Activated T-cell treated with anti-CD3 and anti-CD28 coated beads, Interleukin-2, amount 50 U/mL, for 1 hour (primary cell): Measurements from ENCODE around the gene RPP25L.

Experiments
- DNase-seq: peaks from one replicate; pipeline ENCODE4 v3.0.0-alpha.2; 2020

Gene RPP25L

DNA sequence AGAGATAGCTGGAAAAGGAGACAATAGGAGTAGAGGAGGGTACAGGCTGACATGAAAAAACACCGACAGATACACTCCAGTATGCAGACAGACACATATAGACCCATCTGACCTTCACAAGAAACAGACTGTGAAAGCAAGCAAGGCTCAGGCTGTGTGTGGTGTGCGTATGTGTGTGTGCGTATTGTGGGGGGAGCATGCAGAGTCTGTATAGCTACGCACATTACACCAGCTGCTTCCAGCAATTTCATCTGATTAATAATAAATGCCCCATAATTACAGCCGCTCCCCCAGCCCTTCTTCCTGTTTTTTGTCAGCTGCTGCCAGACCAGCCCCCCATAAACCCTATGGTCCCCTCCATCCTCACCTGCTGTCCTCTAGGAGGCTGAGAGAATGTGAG is 29.1 kb downstream of the RPP25L start:
- no peak for DNase-seq

GRCh38 chr9:34581318-34581717 is 30.6 kb downstream of the RPP25L start:
- DNase-seq, result no peak

DNA sequence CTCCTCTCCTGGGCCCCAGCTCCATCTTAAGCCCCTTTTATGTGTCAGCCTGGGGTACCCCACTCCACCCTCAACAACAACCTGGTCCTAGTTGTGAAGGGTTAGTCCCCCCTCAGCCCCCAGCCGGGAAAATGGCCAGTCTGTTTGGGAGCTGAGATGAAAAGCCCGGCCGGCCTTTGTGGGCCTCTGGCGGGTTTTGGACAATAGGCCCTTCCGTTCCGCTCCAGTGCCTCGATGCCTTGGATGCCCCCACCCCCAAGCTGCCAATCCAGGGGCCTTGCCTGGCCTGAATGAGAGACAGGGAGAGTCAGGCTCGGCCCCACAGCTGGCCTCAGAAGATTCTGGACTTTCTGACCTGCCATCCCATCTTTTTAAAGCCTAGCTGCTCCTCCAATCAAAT is 31.5 kb downstream of the RPP25L start:
- DNase-seq, result no peak

DNA sequence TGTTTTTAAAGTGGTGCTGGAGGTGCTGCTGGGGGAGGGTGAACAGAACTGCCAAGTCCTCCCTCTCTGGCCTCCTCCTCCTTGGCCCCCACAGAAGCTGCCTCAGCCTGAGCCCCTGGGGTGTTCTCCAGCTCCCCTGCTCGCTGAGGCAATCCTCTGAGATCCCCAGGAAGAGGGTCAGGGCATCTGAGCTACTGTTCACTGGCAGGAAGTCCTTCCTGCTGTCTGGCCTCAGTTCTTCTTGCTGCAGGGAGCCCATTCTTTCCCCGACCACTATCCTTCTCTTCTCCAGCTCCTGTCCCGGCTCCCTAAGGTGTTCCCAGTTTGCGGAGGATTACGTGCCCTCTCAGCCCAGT is 32.1 kb downstream of the RPP25L start:
- no peak for DNase-seq

DNA sequence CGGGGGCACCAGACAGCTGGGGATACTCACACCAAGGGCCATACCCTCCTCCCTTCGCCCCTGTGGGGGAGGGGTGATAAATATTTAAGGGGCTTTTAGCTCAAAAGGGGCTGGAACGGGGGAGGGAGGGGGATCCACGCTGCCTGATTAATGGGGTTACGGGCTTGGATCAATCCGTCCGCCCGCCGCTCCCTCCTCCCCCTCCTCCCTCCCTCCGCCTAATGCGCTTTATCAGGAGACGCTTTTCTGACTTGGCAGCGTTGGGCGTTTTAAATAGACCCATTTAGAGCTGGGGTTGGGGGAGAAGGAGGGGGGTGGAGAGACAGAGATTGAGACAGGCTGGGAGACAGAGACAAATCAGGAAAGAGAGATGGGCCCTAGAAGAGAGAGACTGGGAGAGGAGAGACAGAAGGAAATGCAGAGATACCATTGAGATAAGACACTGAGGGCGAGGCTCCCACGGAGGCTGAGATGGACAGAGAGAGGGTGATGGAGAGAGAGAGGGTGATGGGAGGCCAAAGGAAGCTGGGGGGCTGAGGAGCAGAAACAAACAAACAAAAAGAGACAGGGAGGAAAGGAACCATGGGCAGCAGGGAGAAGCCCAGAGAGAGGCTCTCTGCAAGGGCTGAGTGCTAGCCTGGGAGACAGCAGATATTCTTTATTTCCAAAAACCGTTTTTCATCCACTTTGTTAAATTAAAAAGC is 32.6 kb downstream of the RPP25L start:
- DNase-seq, result no peak

DNA sequence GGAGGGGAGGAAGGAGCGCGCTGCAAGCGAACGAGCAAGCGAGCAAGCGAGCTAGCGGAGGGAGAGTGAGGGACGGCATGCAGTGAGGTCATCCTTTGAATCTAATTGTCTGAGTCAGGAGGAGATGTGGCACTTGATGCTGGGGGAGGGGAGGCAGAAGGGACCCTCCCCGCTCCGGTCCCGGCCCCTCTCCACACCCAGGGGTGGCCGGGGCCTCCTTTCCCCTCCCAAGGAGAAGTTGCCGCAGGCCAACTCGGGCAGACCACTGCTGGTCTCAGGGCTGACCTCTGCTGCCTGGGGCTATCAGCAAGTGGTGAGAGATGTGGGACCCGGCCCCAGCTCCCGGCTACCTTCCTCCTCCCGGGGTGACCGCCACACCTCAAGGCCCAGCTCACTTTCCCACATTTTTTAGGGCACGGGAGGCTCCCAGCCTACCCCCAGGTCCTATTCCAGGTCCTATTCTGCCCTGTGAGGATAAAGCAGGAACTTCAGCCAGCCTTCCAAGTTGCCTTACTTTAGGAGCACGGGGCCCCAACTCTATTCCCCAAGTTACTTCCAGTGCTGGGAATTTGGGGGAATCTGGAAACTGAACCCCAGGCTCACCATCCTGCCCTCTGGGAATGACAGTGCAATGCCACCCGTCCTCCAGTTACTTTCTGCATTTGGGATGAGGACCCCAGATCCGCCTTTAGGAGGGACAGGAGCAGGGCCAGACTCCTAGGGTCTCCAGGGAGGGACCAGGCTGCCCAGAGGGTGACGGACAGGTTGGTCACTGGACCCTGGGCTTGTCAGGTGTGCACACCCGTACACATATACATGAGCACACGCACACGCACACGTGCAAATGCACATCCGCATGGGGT is 33.4 kb downstream of the RPP25L start:
- no peak for DNase-seq

GRCh38 chr9:34577400-34578240 is 34.3 kb downstream of the RPP25L start:
- no peak for DNase-seq

GRCh38 chr9:34576597-34577399 is 35.1 kb downstream of the RPP25L start:
- no peak for DNase-seq

DNA sequence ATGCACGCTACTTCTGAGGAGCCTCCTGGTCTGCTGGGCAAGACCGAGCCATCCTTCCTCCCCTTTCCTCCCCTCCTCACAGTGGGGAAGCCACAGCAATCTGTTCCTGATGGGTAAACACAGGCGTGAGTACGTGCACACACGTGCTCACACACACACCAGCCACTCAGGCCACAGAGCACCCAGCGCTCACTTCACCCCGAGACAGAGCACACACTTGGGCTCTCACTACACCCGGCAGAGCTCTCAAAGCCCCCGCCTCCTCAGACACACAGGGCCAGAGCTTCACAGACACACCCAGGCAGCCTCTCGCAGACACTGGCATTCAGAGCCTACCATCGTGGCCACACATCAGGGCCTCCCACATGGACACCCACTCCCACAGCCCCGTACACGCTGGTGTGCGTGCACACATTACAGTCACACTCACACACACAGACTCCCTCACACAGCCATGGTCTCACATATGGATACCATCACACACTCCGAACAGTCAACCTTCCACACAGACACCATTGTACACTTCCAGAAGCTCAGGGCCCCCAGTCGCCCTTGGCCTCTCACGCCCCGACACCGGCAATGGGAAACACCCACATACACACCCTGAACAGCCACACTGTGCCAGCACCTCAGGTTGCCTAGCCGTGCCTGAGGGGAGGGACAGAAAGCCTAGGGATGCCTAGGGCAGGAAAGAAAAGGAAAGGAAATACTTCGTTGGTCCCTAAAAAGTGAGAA is 35.9 kb downstream of the RPP25L start:
- DNase-seq, result no peak

GRCh38 chr9:34575241-34575640 is 36.7 kb downstream of the RPP25L start:
- no peak for DNase-seq

- no peak for DNase-seq
Observed at GRCh38 chr9:34574571-34574970, 37.3 kb downstream of the RPP25L start.

- DNase-seq, result no peak
Observed at GRCh38 chr9:34573599-34574325, 38.1 kb downstream of the RPP25L start.

GRCh38 chr9:34572628-34573027 is 39.3 kb downstream of the RPP25L start:
- no peak for DNase-seq

GRCh38 chr9:34572092-34572491 is 39.8 kb downstream of the RPP25L start:
- DNase-seq, result no peak

DNA sequence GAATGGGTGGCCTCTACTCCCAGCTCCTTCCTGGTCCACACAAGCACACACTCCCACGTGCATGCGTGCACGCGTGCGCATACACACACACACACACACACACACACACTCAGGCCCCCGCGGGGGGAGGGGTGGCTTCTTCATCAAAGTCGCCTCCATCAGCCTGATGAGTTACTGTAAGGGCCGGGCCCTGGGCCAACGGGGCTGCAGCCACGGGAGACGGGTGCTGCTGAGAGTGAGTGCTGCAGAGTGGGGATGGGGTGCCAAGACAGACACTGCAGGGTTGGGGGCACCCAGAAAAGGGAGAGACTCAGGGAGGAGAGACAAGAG is 40.5 kb downstream of the RPP25L start:
- no peak for DNase-seq

- no peak for DNase-seq
Observed at GRCh38 chr9:34570809-34571480, 41.0 kb downstream of the RPP25L start.

DNA sequence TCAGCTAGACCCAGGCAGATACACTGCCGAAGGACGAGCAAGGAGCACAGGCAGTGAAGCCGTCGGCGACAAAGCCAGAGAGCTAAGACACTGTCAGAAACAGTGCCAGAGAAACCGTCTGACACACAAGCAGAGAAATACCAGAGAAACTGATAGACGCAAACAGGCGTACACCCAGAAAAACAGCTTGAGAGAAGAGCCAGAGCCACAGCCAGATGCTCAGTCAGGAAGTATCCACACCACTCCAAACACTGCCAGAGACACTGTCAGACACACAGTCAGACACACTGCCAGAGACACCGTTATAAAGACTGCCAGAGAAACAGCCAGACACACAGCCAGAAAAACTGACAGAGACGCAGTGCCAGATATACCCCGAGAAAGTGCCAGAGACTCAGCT is 41.5 kb downstream of the RPP25L start:
- no peak for DNase-seq

DNA sequence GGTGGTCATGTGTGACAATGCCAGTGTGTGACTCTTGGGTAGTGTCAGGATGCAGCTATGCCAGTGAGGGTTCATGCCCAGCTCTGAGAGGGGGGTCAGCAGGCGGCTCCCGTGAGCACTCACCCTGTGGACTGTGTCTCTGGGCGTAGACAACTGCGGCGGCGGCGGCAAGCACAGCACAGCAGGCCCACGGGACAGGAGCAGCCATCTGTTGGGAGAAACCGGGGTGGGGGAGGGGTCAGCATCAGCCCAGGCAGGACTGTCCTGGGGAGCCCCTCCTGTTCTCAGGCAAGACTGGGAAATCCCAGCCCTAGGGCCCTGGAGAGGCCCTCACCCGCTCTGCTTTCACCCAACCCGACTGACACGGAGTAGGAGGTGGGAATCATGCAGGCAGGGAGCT is 43.1 kb downstream of the RPP25L start:
- no peak for DNase-seq

DNA sequence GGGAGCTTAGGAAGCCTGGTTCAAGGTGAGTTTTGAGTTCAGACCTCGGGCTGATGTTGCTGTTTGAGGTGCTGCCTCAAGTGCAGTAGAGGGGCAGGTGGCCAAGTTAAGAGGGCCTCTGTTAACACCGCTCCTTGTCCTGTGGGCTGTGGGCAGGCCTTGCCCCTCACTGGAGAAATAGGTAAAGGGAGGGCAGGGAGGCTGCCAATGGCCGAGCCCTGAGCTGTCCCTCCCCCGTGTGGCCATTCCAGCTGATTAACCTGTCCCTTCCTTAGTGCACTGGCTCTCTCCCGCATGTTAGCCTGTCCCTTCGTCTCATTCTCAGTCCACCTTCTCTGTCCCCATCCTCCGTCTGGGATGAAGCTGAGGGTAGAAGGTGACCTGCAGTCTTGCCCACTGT is 43.8 kb downstream of the RPP25L start:
- DNase-seq, result no peak

GRCh38 chr9:34566972-34567371 is 44.9 kb downstream of the RPP25L start:
- no peak for DNase-seq

- DNase-seq, result no peak
Observed at GRCh38 chr9:34566322-34566721, 45.6 kb downstream of the RPP25L start.
